PC-3 (cell line): ENCODE measurements around the gene PCDH15.

Experiments
- CTCF ChIP-seq: fragments of 300-600 bp; sonication (generic); conservative IDR thresholded peaks from 2 replicates; pipeline ENCODE4 v1.5.1; 2017; ENCODE audit warnings: antibody characterized with exemption, low read depth, mild to moderate bottlenecking, low read length
- EZH2 ChIP-seq: fragments of 300-600 bp; sonication (generic); IDR thresholded peaks from one replicate; pipeline ENCODE4 v1.6.1; 2017; ENCODE audit warnings: antibody characterized with exemption, mild to moderate bottlenecking, low read length; ENCODE audit not compliant: unreplicated experiment
- EZH2phosphoT487 ChIP-seq: fragments of 300-600 bp; sonication (generic); IDR thresholded peaks from 2 replicates; pipeline ENCODE4 v1.6.1; 2018; ENCODE audit warnings: mild to moderate bottlenecking, antibody characterized with exemption, low read length, borderline replicate concordance

- TF ChIP-seq CTCF (no peak), EZH2 (no peak), EZH2phosphoT487 (no peak)
Measured at GRCh38 chr10:54441275-54441674, 359.8 kb downstream of the PCDH15 start.
